HepG2 (cell line): ENCODE data around the gene PDIA2. TPM values are rescaled to one million over a fixed set of nuclear protein-coding genes. Genes with fewer than 3 reads are reported as not detected.

Source experiments
- ARID5B ChIP-seq: IDR thresholded peaks from 2 replicates; pipeline ENCODE4 v1.4.0; 2020; ENCODE audit warnings: mild to moderate bottlenecking, missing genetic modification reagents
- CERS6 ChIP-seq: sonication (generic); formaldehyde crosslinking; IDR thresholded peaks from 2 replicates; pipeline ENCODE4 v1.5.0; 2020; ENCODE audit warnings: missing genetic modification reagents
- HNRNPK ChIP-seq: fragments of 200-400 bp; formaldehyde crosslinking; IDR thresholded peaks from 2 replicates; pipeline ENCODE4 v1.6.1; 2018; ENCODE audit warnings: low read length, low read depth, moderate library complexity, mild to moderate bottlenecking; ENCODE audit not compliant: poor library complexity, severe bottlenecking
- HOXA5 ChIP-seq: sonication (generic); formaldehyde crosslinking; IDR thresholded peaks from 2 replicates; pipeline ENCODE4 v1.4.0; 2020; ENCODE audit warnings: missing genetic modification reagents
- IKZF4 ChIP-seq: sonication (generic); formaldehyde crosslinking; IDR thresholded peaks from 2 replicates; pipeline ENCODE4 v1.5.1; 2020; ENCODE audit warnings: borderline replicate concordance, mild to moderate bottlenecking, low read depth, missing genetic modification reagents; ENCODE audit errors: not compliant biosample characterization
- KMT2A ChIP-seq: sonication (generic); formaldehyde crosslinking; IDR thresholded peaks from 2 replicates; pipeline ENCODE4 v1.4.0; 2020; ENCODE audit warnings: missing genetic modification reagents
- MED8 ChIP-seq: sonication (generic); formaldehyde crosslinking; IDR thresholded peaks from 2 replicates; pipeline ENCODE4 v1.8.1; 2023; ENCODE audit warnings: mild to moderate bottlenecking, missing genetic modification reagents; ENCODE audit not compliant: insufficient replicate concordance
- MIXL1 ChIP-seq: IDR thresholded peaks from 2 replicates; pipeline ENCODE4 v1.6.1; 2016
- NCOA1 ChIP-seq: sonication (generic); formaldehyde crosslinking; IDR thresholded peaks from 2 replicates; pipeline ENCODE4 v1.9.0; 2021; ENCODE audit warnings: missing genetic modification reagents
- PLSCR1 ChIP-seq: sonication (generic); formaldehyde crosslinking; IDR thresholded peaks from 2 replicates; pipeline ENCODE4 v1.5.0; 2020; ENCODE audit warnings: missing genetic modification reagents, mild to moderate bottlenecking, borderline replicate concordance
- RARA ChIP-seq: IDR thresholded peaks from 2 replicates; pipeline ENCODE4 v1.6.1; 2016; ENCODE audit warnings: missing genetic modification reagents, missing compliant biosample characterization
- SATB2 ChIP-seq: sonication (generic); formaldehyde crosslinking; IDR thresholded peaks from 2 replicates; pipeline ENCODE4 v1.5.0; 2020; ENCODE audit warnings: missing genetic modification reagents
- SP5 ChIP-seq: IDR thresholded peaks from 2 replicates; pipeline ENCODE4 v1.6.1; 2016; ENCODE audit warnings: low read depth, borderline replicate concordance
- SRSF4 ChIP-seq: fragments of 200-400 bp; formaldehyde crosslinking; IDR thresholded peaks from one replicate; pipeline ENCODE4 v1.6.1; 2018; ENCODE audit warnings: mild to moderate bottlenecking, low read depth, low read length, moderate library complexity; ENCODE audit not compliant: poor library complexity, severe bottlenecking
- ZFP1 ChIP-seq: IDR thresholded peaks from 2 replicates; pipeline ENCODE4 v1.6.1; 2016
- ZNF101 ChIP-seq: sonication (generic); formaldehyde crosslinking; IDR thresholded peaks from 2 replicates; pipeline ENCODE4 v1.4.0; 2020; ENCODE audit warnings: mild to moderate bottlenecking, low read depth, missing genetic modification reagents, borderline replicate concordance
- ZNF20 ChIP-seq: sonication (generic); formaldehyde crosslinking; IDR thresholded peaks from 2 replicates; pipeline ENCODE4 v1.4.0; 2020; ENCODE audit warnings: mild to moderate bottlenecking, moderate library complexity, missing genetic modification reagents
- ZNF367 ChIP-seq: sonication (generic); formaldehyde crosslinking; IDR thresholded peaks from 2 replicates; pipeline ENCODE4 v1.4.0; 2020; ENCODE audit warnings: missing genetic modification reagents, borderline replicate concordance
- ZNF557 ChIP-seq: sonication (generic); formaldehyde crosslinking; IDR thresholded peaks from 2 replicates; pipeline ENCODE4 v1.4.0; 2020; ENCODE audit warnings: missing genetic modification reagents
- ZNF703 ChIP-seq: sonication (generic); formaldehyde crosslinking; IDR thresholded peaks from 2 replicates; pipeline ENCODE4 v1.5.1; 2020; ENCODE audit warnings: missing genetic modification reagents, mild to moderate bottlenecking, moderate library complexity, borderline replicate concordance
- ZNF776 ChIP-seq: sonication (generic); formaldehyde crosslinking; IDR thresholded peaks from 2 replicates; pipeline ENCODE4 v1.4.0; 2020; ENCODE audit warnings: mild to moderate bottlenecking, missing genetic modification reagents
- ZNF790 ChIP-seq: sonication (generic); formaldehyde crosslinking; IDR thresholded peaks from 2 replicates; pipeline ENCODE4 v1.8.0; 2022; ENCODE audit warnings: missing genetic modification reagents, mild to moderate bottlenecking, borderline replicate concordance
- polyA plus RNA-seq, 8 experiments: library from polyadenylated mRNA; depleted of rRNA in 3 of 8; stranded (reverse) in 7 of 8; unstranded in 1 of 8; fragments of >200 nt; fragmentation: Illumina TruSeq in 4 of 8; extraction: Trizol in 4 of 8; gene quantifications; 2 replicates each; pipeline versions ENCODE4 v1.2.1 to v1.2.3, GENCODE V29; 2011 to 2016; ENCODE audit warnings: low read depth in 4 of 8, missing spikeins in 1 of 8, mixed read lengths in 1 of 8; ENCODE audit not compliant: insufficient read depth in 1 of 8
- total RNA-seq, 5 experiments: library from RNA; depleted of rRNA; stranded (reverse); fragments of >200 nt; fragmentation: Illumina TruSeq; extraction: Trizol; gene quantifications; 2 replicates each; pipeline ENCODE4 v1.2.3, GENCODE V29; 2016; ENCODE audit warnings: low read depth in 1 of 5

Gene PDIA2
- total and polyA plus RNA-seq, 2 of the 13 experiments (the other 11 are each of a cell fraction or from before 2014, with no cell fraction given) = 0.35 to 1.9 TPM

GRCh38 chr16:234468-235305 lies 48.3 kb upstream of the PDIA2 start, which contains the start of gene FAM234A (continued):
- TF ChIP-seq MIXL1 (CRISPR knock-in tag) (no peak), KMT2A (peak; percentile 26; the same call in 1 of the 2 replicates), IKZF4 (CRISPR knock-in tag) (no peak), ZNF557 (CRISPR knock-in tag) (no peak), NCOA1 (CRISPR knock-in tag) (no peak), SATB2 (no peak), HNRNPK (peak; percentile 69), ZFP1 (no peak), ZNF101 (no peak), RARA (no peak), SRSF4 (no peak), SP5 (CRISPR knock-in tag) (peak; percentile 56), ZNF367 (CRISPR knock-in tag) (no peak), ZNF776 (CRISPR knock-in tag) (peak; percentile 23; the same call in 1 of the 2 replicates), ZNF20 (CRISPR knock-in tag) (no peak), MED8 (no peak), ZNF703 (CRISPR knock-in tag) (no peak), CERS6 (CRISPR knock-in tag) (no peak), PLSCR1 (no peak), HOXA5 (no peak), ZNF790 (CRISPR knock-in tag) (peak; percentile 64; the same call in 1 of the 2 replicates), ARID5B (CRISPR knock-in tag) (0 out of 2 replicates have a peak, but pooled peaks have one; percentile 5)
